Activated CD4-positive, alpha-beta T cell treated with anti-CD3 and anti-CD28 coated beads for 36 hours (primary cell): ENCODE measurements around the gene DRGX. TPM values are rescaled to one million over a fixed set of nuclear protein-coding genes. Genes with fewer than 3 reads are reported as not detected.

Experiments used
- ATAC-seq: fragments of 200-7000 bp; cut with Tn5 transposase; one replicate; pipeline ENCODE4 v1.10.0; 2021; ENCODE audit warnings: mild to moderate bottlenecking, moderate library complexity
- CTCF ChIA-PET: fragments of 350-600 bp; sonication (Branson Sonifier 250); formaldehyde crosslinking; loops from one replicate; lab custom pipeline; 2021; ENCODE audit warnings: antibody characterized with exemption; lab: Charles Lee
- POLR2A ChIA-PET: fragments of 350-600 bp; sonication (Branson Sonifier 250); formaldehyde crosslinking; loops from one replicate; lab custom pipeline; 2021; ENCODE audit warnings: antibody characterized with exemption, inconsistent platforms; lab: Charles Lee
- DNase-seq: peaks from one replicate; pipeline ENCODE4 v3.0.0-alpha.2; 2020
- H3K27ac Mint-ChIP-seq: one replicate; pipeline ENCODE4 v1.8.0; 2021; ENCODE audit warnings: mixed read lengths
- H3K27me3 Mint-ChIP-seq: one replicate; pipeline ENCODE4 v1.8.0; 2021; ENCODE audit warnings: mixed read lengths
- H3K36me3 Mint-ChIP-seq: one replicate; pipeline ENCODE4 v1.8.0; 2021; ENCODE audit warnings: low read depth, mixed read lengths
- H3K4me1 Mint-ChIP-seq: one replicate; pipeline ENCODE4 v1.8.0; 2021; ENCODE audit warnings: mixed read lengths
- H3K4me3 Mint-ChIP-seq: one replicate; pipeline ENCODE4 v1.8.0; 2021; ENCODE audit warnings: mild to moderate bottlenecking, moderate library complexity, mixed read lengths
- H3K9me3 Mint-ChIP-seq: one replicate; pipeline ENCODE4 v1.8.0; 2021; ENCODE audit warnings: low read depth, mixed read lengths
- intact Hi-C, 2 experiments: fragments of 100-400 bp; cut with DNase I in 1 of 2; cut with micrococcal nuclease in 1 of 2; formaldehyde crosslinking; loops; one replicate each; pipeline versions ENCODE4 v1.14.2 to v1.15.1; 2022 to 2024; cut with DNase I, micrococcal nuclease
- total RNA-seq, 2 experiments: library from RNA; stranded (reverse); gene quantifications; one replicate each; pipeline ENCODE4 v1.2.3, GENCODE V29; 2021

Gene DRGX
- total RNA-seq, 2 experiments from 2014 or later = not detected

- Mint-ChIP-seq H3K27me3 (peaks cover 33% of the 10 kb centered on the region), H3K4me1 (no peaks in the 10 kb centered on the region), H3K27ac (no peak overlapping the region), H3K9me3 (no peaks in the 10 kb centered on the region), H3K36me3 (no peaks in the 10 kb centered on the region), H3K4me3 (no peak overlapping the region)
- ChIA-PET POLR2A (no interaction called here), CTCF (interaction anchor here (0.5 to 2.9 kb wide), 23 partner anchors 8 to 749 kb away, joined by 3 to 42 read pairs (median 4); no protein-coding TSS in a partner anchor)
- ATAC-seq (no peak), DNase-seq (no peak)
- intact Hi-C loops = loop anchor here (1.0 kb wide), 2 partner anchors 105 to 112 kb away; no protein-coding TSS in a partner anchor
These were observed 11.3 kb upstream of the DRGX start for GRCh38 chr10:49407151-49407550.

GRCh38 chr10:49404321-49404878 lies 8.5 kb upstream of the DRGX start:
- ChIA-PET POLR2A (no interaction called here), CTCF (interaction anchor here (0.6 to 1.7 kb wide), 2 partner anchors 108 to 387 kb away, joined by 4 read pairs; no protein-coding TSS in a partner anchor)
- DNase-seq (no peak), ATAC-seq (no peak)
- no peaks in the 10 kb centered on the region for H3K36me3 Mint-ChIP-seq
- intact Hi-C loops = no loop called here
- no peak overlapping the region for H3K4me3 Mint-ChIP-seq
- no peak overlapping the region for H3K27ac Mint-ChIP-seq
- H3K9me3 Mint-ChIP-seq = no peaks in the 10 kb centered on the region
- peaks cover 36% of the 10 kb centered on the region for H3K27me3 Mint-ChIP-seq
- H3K4me1 Mint-ChIP-seq = no peaks in the 10 kb centered on the region

- intact Hi-C loops = no loop called here
- ChIA-PET POLR2A (no interaction called here), CTCF (no interaction called here)
- ATAC-seq = no peak
- Mint-ChIP-seq H3K36me3 (no peaks in the 10 kb centered on the region), H3K4me3 (no peak overlapping the region), H3K9me3 (no peaks in the 10 kb centered on the region), H3K4me1 (peaks cover 3% of the 10 kb centered on the region), H3K27me3 (peaks cover 42% of the 10 kb centered on the region), H3K27ac (no peak overlapping the region)
- no peak for DNase-seq
These were observed 7.5 kb upstream of the DRGX start for GRCh38 chr10:49403363-49403762.

DNA sequence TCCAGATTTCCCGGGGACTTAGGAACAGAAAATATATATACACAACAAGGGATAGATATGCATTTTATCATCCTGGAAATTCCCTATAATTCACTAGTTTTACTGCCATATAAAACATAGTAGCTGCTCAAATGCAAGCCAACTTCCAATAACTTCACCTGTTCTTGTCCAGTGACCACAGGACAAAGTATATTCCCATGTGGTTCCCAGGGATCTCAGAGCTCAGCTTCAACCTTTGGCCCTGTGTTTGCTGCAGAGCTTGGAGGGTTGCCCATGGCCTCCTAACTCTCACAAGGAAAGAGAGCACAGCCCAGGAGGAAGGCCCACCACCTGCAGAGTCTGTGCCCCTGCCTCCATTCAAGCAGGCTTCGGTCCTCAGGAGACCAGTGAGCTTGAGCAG lies 4.5 kb upstream of the DRGX start:
- CTCF ChIA-PET = interaction anchor here (0.7 to 1.7 kb wide), 2 partner anchors 92 to 119 kb away, joined by 3 to 5 read pairs; no protein-coding TSS in a partner anchor
- peaks cover 56% of the 10 kb centered on the region for H3K27me3 Mint-ChIP-seq
- H3K4me3 Mint-ChIP-seq = no peak overlapping the region
- no peaks in the 10 kb centered on the region for H3K9me3 Mint-ChIP-seq
- H3K36me3 Mint-ChIP-seq = no peaks in the 10 kb centered on the region
- DNase-seq = no peak
- no peak overlapping the region for H3K27ac Mint-ChIP-seq
- POLR2A ChIA-PET = no interaction called here
- intact Hi-C loops = no loop called here
- peaks cover 8% of the 10 kb centered on the region for H3K4me1 Mint-ChIP-seq
- no peak for ATAC-seq

- Mint-ChIP-seq H3K4me1 (peaks cover 8% of the 10 kb centered on the region), H3K4me3 (no peak overlapping the region), H3K9me3 (no peaks in the 10 kb centered on the region), H3K27me3 (peaks cover 59% of the 10 kb centered on the region), H3K27ac (no peak overlapping the region), H3K36me3 (no peaks in the 10 kb centered on the region)
- ChIA-PET POLR2A (no interaction called here), CTCF (interaction anchor here (1.8 kb wide), 1 partner anchor 9 kb away, joined by 15 read pairs; no protein-coding TSS in a partner anchor)
- intact Hi-C loops = loop anchor here (2.0 to 5.0 kb wide), 4 partner anchors 208 to 742 kb away; partner anchors contain the start of gene OGDHL (in 1 of the 2)
- ATAC-seq = no peak
- DNase-seq = no peak
These were observed 3.1 kb upstream of the DRGX start for GRCh38 chr10:49398986-49399385.

DNA sequence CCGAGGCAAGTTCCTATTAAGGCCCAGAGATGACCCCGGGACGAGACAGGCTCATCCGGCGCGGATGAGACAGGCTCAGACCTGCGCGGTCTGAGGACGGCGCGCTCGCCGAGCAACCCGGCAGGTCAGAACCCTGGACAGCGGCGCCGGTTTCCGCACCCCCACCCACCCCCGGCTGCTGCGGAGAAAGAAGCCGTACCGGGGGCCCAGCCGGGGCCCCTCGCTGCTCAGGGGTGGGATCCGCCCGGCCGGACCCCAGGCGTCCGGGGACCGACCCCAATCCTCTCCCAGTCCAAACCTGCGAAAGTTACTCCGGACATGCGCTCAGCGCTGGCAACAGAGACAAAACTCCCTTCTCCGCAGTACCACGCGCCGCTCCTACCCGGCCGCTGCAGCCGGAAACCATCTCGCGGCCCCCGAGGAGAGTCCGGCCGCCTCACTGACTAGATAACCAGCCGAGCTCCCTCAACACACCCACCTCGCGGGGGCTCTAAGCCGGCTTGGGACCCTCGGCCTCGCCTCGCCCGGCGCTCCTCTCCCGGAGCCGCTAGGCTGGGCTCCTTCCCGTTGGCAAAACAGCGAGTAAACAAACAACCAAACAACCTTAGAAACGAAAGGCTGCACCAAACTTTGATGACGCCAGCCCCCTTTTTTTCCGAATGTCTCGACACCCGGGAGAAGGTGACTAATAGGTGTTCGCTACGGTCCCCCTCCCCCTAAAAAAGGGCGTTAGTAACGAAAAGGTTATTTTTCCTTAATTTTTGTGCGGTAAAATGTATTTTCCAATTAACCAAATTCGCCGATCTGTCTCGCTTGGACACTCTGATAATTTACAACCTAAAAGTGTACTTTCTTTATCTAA lies 2.3 kb upstream of the DRGX start:
- POLR2A ChIA-PET = no interaction called here
- H3K27ac Mint-ChIP-seq = no peak overlapping the region
- H3K27me3 Mint-ChIP-seq = peaks cover 60% of the 10 kb centered on the region
- H3K9me3 Mint-ChIP-seq = no peaks in the 10 kb centered on the region
- CTCF ChIA-PET = interaction anchor here (1.8 kb wide), 1 partner anchor 10 kb away, joined by 15 read pairs; no protein-coding TSS in a partner anchor
- intact Hi-C loops = loop anchor here (2.0 to 5.0 kb wide), 4 partner anchors 209 to 741 kb away; partner anchors contain the start of gene OGDHL (in 1 of the 2)
- no peak overlapping the region for H3K4me3 Mint-ChIP-seq
- H3K36me3 Mint-ChIP-seq = no peaks in the 10 kb centered on the region
- H3K4me1 Mint-ChIP-seq = peaks cover 8% of the 10 kb centered on the region
- DNase-seq = peak; percentile 78
- ATAC-seq = peak; percentile 88

GRCh38 chr10:49397036-49397999 lies 1.4 kb upstream of the DRGX start:
- DNase-seq = peak; percentile 10
- no peak overlapping the region for H3K27ac Mint-ChIP-seq
- H3K4me1 Mint-ChIP-seq = peaks cover 8% of the 10 kb centered on the region
- peak; percentile 31 for ATAC-seq
- intact Hi-C loops = loop anchor here (5.0 kb wide), 3 partner anchors 210 to 740 kb away; partner anchors contain the start of gene OGDHL (in 1 of the 2)
- ChIA-PET POLR2A (no interaction called here), CTCF (no interaction called here)
- H3K4me3 Mint-ChIP-seq = no peak overlapping the region
- peaks cover 62% of the 10 kb centered on the region for H3K27me3 Mint-ChIP-seq
- no peaks in the 10 kb centered on the region for H3K36me3 Mint-ChIP-seq
- no peaks in the 10 kb centered on the region for H3K9me3 Mint-ChIP-seq

DNA sequence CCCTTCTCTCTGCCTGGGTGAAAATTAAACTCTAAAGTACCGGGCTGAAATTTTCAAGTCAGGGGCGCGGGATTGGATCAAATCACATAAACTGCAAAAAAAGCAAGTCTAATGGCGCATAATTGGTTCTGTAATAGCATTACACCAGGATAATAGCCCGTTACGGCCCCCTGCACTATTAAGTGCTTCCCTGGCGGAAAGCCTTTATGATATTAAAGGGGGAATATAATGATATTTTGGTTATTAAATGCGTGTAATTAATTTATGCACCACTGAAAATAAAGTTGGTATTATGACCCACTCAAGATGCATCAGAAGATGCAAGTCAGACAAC lies 744 bp upstream of the DRGX start:
- POLR2A ChIA-PET = no interaction called here
- ATAC-seq (no peak), DNase-seq (no peak)
- CTCF ChIA-PET = no interaction called here
- H3K4me3 Mint-ChIP-seq = no peak overlapping the region
- H3K27me3 Mint-ChIP-seq = peaks cover 68% of the 10 kb centered on the region
- H3K4me1 Mint-ChIP-seq = peaks cover 8% of the 10 kb centered on the region
- no peaks in the 10 kb centered on the region for H3K36me3 Mint-ChIP-seq
- no peak overlapping the region for H3K27ac Mint-ChIP-seq
- intact Hi-C loops = loop anchor here (5.0 kb wide), 3 partner anchors 211 to 739 kb away; partner anchors contain the start of gene OGDHL (in 1 of the 2)
- H3K9me3 Mint-ChIP-seq = no peaks in the 10 kb centered on the region

DNA sequence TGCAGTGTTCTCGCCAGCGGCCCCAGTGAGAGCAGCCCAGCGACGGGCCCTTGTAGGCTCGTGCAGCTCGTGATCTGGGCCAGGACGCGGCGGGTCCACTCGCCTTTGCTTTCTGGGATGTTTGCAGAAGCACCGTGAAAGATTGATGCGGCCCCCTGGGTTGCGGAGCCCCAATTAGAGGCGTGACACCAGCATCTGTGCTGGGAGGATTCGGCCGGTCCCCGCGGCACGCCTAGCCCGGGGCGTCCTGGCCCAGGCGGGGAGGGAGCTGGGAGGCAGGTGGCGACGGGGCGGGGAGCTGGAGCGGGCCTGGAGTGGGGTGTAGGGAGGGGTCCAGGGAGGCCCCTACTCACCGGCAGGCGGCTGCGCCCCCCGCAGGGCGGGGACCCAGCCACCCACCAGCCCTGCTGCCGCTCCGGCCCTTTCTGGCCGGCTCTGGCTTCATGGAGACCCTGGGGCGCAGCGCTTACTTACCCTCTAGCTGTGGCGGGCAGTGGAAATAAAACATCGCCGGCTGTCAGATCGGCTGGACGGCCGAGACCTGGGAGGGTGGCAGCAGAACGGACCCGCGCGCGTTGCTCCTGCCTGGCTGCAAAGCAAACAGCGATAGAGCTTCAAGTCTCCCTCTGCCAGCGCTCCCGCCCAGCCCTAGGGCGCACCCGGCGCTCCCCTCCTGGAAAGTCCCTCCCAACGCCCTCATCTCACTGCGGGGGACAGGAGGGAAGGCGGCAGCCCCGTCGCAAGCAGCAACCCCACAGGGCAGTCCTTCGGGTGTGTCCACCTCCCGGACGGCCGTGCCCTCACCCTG lies 752 bp downstream of the DRGX start:
- Mint-ChIP-seq H3K9me3 (no peaks in the 10 kb centered on the region), H3K36me3 (no peaks in the 10 kb centered on the region), H3K27me3 (peaks cover 66% of the 10 kb centered on the region), H3K4me3 (no peak overlapping the region), H3K4me1 (peaks cover 8% of the 10 kb centered on the region), H3K27ac (no peak overlapping the region)
- intact Hi-C loops = loop anchor here (5.0 kb wide), 3 partner anchors 212 to 738 kb away; partner anchors contain the start of gene OGDHL (in 1 of the 2)
- ChIA-PET POLR2A (no interaction called here), CTCF (interaction anchor here (0.7 kb wide), 1 partner anchor 144 kb away, joined by 3 read pairs; no protein-coding TSS in a partner anchor)
- DNase-seq (no peak), ATAC-seq (no peak)

DNA sequence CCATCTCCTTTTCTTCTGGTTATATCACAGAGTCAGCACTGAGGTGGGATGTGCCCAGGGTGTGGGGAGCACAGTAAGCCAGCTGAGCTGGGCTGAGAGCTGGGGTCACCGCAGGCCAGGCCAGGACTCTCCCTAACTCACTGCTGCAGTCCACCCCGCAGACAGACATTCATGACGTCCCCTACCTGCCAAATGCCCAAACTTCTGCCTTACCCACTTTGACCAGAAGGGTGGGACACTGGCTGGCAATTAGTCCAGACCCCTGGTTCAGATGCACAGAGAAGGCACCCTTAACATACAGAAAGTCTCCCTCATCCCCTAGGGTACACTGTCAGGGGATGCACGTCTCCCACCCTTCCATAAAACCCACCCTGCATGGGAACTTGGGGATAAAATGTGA lies 2.1 kb downstream of the DRGX start:
- ChIA-PET CTCF (interaction anchor here (1.0 kb wide), 1 partner anchor 14 kb away, joined by 3 read pairs; no protein-coding TSS in a partner anchor), POLR2A (no interaction called here)
- ATAC-seq (no peak), DNase-seq (no peak)
- Mint-ChIP-seq H3K4me1 (peaks cover 8% of the 10 kb centered on the region), H3K9me3 (no peaks in the 10 kb centered on the region), H3K4me3 (no peak overlapping the region), H3K27me3 (peaks cover 59% of the 10 kb centered on the region), H3K36me3 (no peaks in the 10 kb centered on the region), H3K27ac (no peak overlapping the region)
- intact Hi-C loops = no loop called here
